ENCODE measurements around the gene NMT2. TPM values are rescaled to one million over a fixed set of nuclear protein-coding genes. Genes with fewer than 3 reads are reported as not detected.

NMT2 gene
- total RNA-seq, 1 donor from 2014 or later: 12.4 TPM

DNA sequence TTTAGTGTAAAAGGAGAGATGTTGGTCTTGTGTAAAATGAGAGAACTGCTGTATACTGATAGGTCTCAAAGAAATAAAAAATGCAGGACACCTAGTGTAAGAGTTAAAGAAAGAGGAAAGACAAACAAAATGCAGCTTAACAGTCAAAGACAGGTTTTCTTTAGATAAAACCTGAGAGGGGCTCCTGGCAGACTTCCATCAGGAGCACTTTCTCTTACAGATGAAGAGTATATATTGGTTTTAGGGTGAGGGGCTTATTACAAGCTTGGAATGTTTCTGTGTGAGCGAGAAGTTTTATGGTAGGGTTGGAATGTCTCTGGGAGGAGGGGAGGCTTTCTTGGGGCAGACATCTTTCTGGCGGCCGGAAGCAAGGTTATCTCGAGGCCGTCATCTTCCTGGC, 96.1 kb downstream of the NMT2 start:
- intact Hi-C loops (cut with micrococcal nuclease): no loop called here
- TF ChIP-seq, protein P1, sequence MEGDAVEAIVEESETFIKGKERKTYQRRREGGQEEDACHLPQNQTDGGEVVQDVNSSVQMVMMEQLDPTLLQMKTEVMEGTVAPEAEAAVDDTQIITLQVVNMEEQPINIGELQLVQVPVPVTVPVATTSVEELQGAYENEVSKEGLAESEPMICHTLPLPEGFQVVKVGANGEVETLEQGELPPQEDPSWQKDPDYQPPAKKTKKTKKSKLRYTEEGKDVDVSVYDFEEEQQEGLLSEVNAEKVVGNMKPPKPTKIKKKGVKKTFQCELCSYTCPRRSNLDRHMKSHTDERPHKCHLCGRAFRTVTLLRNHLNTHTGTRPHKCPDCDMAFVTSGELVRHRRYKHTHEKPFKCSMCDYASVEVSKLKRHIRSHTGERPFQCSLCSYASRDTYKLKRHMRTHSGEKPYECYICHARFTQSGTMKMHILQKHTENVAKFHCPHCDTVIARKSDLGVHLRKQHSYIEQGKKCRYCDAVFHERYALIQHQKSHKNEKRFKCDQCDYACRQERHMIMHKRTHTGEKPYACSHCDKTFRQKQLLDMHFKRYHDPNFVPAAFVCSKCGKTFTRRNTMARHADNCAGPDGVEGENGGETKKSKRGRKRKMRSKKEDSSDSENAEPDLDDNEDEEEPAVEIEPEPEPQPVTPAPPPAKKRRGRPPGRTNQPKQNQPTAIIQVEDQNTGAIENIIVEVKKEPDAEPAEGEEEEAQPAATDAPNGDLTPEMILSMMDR (IDR thresholded peaks at IDR 0.05; ENCODE audit: borderline replicate concordance): no peak
- DNase-seq: no peak
- H3K27ac ChIP-seq (replicated peaks): no peak overlapping the region
- H3K27me3 ChIP-seq (ENCODE audit: low read depth): no peaks in the 10 kb centered on the region
- no peaks in the 10 kb centered on the region for H3K4me1 ChIP-seq
- no peaks in the 10 kb centered on the region for H3K36me3 ChIP-seq
- no peak overlapping the region for H3K4me3 ChIP-seq
- peaks cover 15% of the 10 kb centered on the region for H3K9me3 ChIP-seq (replicated peaks)

- H3K27ac ChIP-seq (replicated peaks): no peak overlapping the region
- H3K9me3 ChIP-seq (replicated peaks): peaks cover 31% of the 10 kb centered on the region
- DNase-seq: no peak
- H3K4me1 ChIP-seq: no peaks in the 10 kb centered on the region
- no peak overlapping the region for H3K4me3 ChIP-seq
- H3K36me3 ChIP-seq: no peaks in the 10 kb centered on the region
- H3K27me3 ChIP-seq (ENCODE audit: low read depth): no peaks in the 10 kb centered on the region
- TF ChIP-seq, protein P1 (IDR thresholded peaks at IDR 0.05; ENCODE audit: borderline replicate concordance): no peak
- intact Hi-C loops (cut with micrococcal nuclease): no loop called here
Measured at GRCh38 chr10:15069230-15069629, 99.3 kb downstream of the NMT2 start.

DNA sequence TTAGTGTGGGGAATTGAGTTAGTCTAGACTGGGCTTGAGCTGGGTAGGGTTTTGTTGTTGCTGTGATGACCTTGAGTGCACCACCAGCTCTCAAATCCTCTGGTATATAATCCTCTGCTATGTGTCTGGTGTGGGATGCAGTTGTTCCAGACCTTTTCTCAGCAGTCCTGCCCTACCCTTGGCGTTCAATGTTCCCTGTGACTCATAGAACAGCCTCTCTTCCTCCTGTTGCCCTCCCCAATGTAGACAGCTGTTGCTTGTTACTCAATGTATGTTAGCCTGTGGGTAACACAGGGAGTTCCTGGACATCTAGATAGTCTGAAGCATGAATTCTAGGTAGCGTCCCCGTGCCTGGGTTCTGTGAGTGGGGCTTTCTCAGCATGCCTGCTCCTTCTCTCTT, 99.7 kb downstream of the NMT2 start:
- H3K27ac ChIP-seq (replicated peaks): no peak overlapping the region

DNA sequence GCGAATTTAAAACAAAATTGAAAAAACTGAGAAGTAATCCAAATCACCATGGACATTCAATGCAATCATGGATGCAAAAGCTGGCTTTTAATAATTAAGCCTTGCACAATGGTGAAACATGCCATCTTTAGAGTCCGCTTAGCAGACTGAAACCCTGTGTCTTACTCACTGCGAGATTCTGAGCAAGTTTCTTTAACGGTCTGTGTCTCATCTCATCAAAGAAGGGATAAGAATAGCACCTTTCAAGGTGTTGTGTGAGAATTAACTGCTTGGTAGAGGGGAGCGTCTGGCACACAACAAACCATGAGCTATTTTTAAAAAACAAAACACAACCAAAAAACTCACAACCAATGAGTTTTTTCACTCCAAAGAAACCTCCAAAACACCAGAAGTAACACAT, 101.3 kb downstream of the NMT2 start:
- Histone ChIP-seq H3K9me3 (replicated peaks) (peaks cover 24% of the 10 kb centered on the region), H3K27ac (replicated peaks) (no peak overlapping the region), H3K4me1 (no peaks in the 10 kb centered on the region), H3K36me3 (no peaks in the 10 kb centered on the region), H3K4me3 (no peak overlapping the region), H3K27me3 (ENCODE audit: low read depth) (peaks cover 4% of the 10 kb centered on the region)
- TF ChIP-seq, protein P1 (IDR thresholded peaks at IDR 0.05; ENCODE audit: borderline replicate concordance): no peak
- DNase-seq: no peak
- intact Hi-C loops (cut with micrococcal nuclease): no loop called here

More for the DNA sequence above, 99.7 kb downstream of the NMT2 start:
- Histone ChIP-seq H3K4me1 (no peaks in the 10 kb centered on the region), H3K9me3 (replicated peaks) (peaks cover 31% of the 10 kb centered on the region), H3K27me3 (ENCODE audit: low read depth) (no peaks in the 10 kb centered on the region), H3K4me3 (no peak overlapping the region), H3K36me3 (no peaks in the 10 kb centered on the region)
- TF ChIP-seq, protein P1 (IDR thresholded peaks at IDR 0.05; ENCODE audit: borderline replicate concordance): no peak
- no peak for DNase-seq
- intact Hi-C loops (cut with micrococcal nuclease): no loop called here

DNA sequence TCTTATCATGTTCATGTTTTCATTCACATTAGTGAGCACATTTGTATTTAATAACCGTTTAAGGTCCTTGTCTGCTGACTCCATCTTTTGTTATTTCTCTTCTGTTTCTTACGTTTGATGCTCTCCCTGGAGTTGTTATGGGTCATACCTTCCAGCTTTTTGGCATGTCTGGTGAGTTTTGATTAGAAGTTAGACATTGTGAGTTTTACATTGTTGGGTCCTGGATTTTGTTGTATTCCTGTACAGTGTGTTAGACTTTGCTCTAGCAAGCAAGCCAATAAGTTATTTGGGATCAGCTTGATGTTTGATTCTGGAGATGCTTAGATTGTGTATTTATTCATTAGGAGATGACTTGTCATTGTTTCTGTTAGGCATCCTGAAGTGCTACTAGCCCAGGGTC, 107.9 kb downstream of the NMT2 start:
- Histone ChIP-seq H3K36me3 (no peaks in the 10 kb centered on the region), H3K4me3 (no peak overlapping the region), H3K4me1 (no peaks in the 10 kb centered on the region), H3K9me3 (replicated peaks) (peaks cover 35% of the 10 kb centered on the region), H3K27me3 (ENCODE audit: low read depth) (peaks cover 4% of the 10 kb centered on the region), H3K27ac (replicated peaks) (no peak overlapping the region)
- TF ChIP-seq, protein P1 (IDR thresholded peaks at IDR 0.05; ENCODE audit: borderline replicate concordance): no peak
- DNase-seq: no peak
- intact Hi-C loops (cut with micrococcal nuclease): no loop called here

GRCh38 chr10:15059914-15060313, 108.6 kb downstream of the NMT2 start:
- Histone ChIP-seq H3K36me3 (no peaks in the 10 kb centered on the region), H3K4me3 (no peak overlapping the region), H3K9me3 (replicated peaks) (peaks cover 28% of the 10 kb centered on the region), H3K27ac (replicated peaks) (no peak overlapping the region), H3K27me3 (ENCODE audit: low read depth) (peaks cover 4% of the 10 kb centered on the region), H3K4me1 (no peaks in the 10 kb centered on the region)
- no peak for DNase-seq
- TF ChIP-seq, protein P1 (IDR thresholded peaks at IDR 0.05; ENCODE audit: borderline replicate concordance): no peak
- intact Hi-C loops (cut with micrococcal nuclease): no loop called here

All from left ventricle myocardium inferior (tissue), 1 donor.